Large intestine (tissue), 3 donors: Measurements from ENCODE around the gene OTOG. TPM values are rescaled to one million over a fixed set of nuclear protein-coding genes. Genes with fewer than 3 reads are reported as not detected.

Experiments
- DNase-seq, 2 donors: peaks; one replicate each; pipeline versions ENCODE4 v3.0.0 to v3.0.0-alpha.2; 2013
- H3K27ac ChIP-seq: one replicate; pipeline ENCODE4 v1.5.1; 2013; ENCODE audit warnings: low read length
- H3K27me3 ChIP-seq: 2 replicates; pipeline ENCODE4 v1.6.1; 2013; ENCODE audit warnings: low read length; ENCODE audit not compliant: control insufficient read depth, insufficient read depth
- H3K36me3 ChIP-seq: 2 replicates; pipeline ENCODE4 v1.6.1; 2013; ENCODE audit warnings: low read length; ENCODE audit not compliant: control insufficient read depth, insufficient read depth
- H3K4me1 ChIP-seq: one replicate; pipeline ENCODE4 v1.6.1; 2013; ENCODE audit warnings: low read length; ENCODE audit not compliant: control insufficient read depth, insufficient read depth
- H3K4me3 ChIP-seq: one replicate; pipeline ENCODE4 v1.5.1; 2013; ENCODE audit warnings: low read length
- H3K9me3 ChIP-seq: one replicate; pipeline ENCODE4 v1.6.1; 2013; ENCODE audit warnings: mild to moderate bottlenecking, low read depth, low read length, moderate library complexity; ENCODE audit not compliant: control insufficient read depth
- WGBS: methylation state at CpG from one replicate; pipeline ENCODE4 v1.1.5; 2013; ENCODE audit warnings: low lambda C conversion rate; ENCODE audit not compliant: insufficient coverage; 5-methylcytosine and 5-hydroxymethylcytosine counted together
- polyA plus RNA-seq: library from polyadenylated mRNA; unstranded; fragments of 120-200 nt; gene quantifications from one replicate; pipeline ENCODE4 v1.2.1, GENCODE V29; 2013

The OTOG gene
- polyA plus RNA-seq, 1 donor = 0.10 TPM

DNA sequence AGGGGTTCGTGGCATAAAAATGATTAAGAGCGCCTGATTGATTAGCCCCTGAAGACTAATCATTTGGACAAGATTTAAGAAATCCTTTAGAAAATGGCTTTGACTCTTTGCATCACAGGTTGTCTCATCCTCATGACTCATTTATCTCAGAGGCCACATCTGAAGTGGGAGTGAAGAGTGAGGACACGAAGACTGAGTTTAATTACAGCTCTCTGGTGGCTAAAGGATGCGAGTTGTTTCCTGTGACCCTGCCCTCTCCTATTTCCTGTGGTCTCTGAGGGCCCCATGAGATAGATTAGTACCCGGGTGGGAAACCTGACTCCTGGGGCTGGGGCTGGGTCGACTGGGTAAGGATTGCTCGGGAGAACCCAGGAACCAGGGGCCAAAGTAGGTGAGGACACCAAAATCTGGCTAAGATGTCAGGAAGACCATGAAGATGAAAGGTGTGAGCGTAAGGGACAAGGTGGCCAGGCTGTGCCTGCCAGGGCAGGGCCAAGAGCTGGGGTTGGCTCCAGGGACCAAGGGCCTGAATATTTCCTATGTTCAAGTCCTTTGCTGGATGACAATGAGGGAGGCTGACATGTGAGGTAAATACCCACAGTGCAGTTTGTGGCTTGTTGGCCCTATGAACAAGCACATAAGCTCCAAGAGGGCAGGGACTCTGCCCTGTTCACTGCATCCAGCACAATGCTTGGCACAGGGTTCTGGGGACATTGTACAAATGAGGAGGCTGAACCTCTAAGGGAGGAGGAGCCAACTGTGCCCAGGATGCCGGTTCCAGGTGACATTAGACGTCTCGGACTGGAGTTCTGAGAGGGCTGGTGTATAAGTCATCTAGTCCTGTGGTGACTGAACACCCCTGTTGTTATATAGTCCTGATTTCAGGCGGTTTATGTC, 3.6 kb downstream of the OTOG start:
- Histone ChIP-seq H3K4me1 (peaks cover 14% of the 10 kb centered on the region), H3K27ac (no peak overlapping the region), H3K27me3 (peaks cover 3% of the 10 kb centered on the region), H3K4me3 (no peak overlapping the region), H3K36me3 (no peaks in the 10 kb centered on the region), H3K9me3 (no peaks in the 10 kb centered on the region)
- DNase-seq = no peak
- 100% methylated on average over 1 of the region's 12 CpGs for WGBS

- no peak for DNase-seq
- no CpG with 5 or more reads among the region's 7 CpGs for WGBS
- peaks cover 3% of the 10 kb centered on the region for H3K27me3 ChIP-seq
Measured at GRCh38 chr11:17551347-17552040, 4.4 kb downstream of the OTOG start.

GRCh38 chr11:17552041-17552355, 4.9 kb downstream of the OTOG start:
- no peak for DNase-seq
- no peak overlapping the region for H3K4me3 ChIP-seq
- no peaks in the 10 kb centered on the region for H3K36me3 ChIP-seq
- peaks cover 2% of the 10 kb centered on the region for H3K27me3 ChIP-seq
- no peaks in the 10 kb centered on the region for H3K9me3 ChIP-seq
- H3K4me1 ChIP-seq = peaks cover 11% of the 10 kb centered on the region
- H3K27ac ChIP-seq = no peak overlapping the region
- no CpG with 5 or more reads among the region's 4 CpGs for WGBS

More at GRCh38 chr11:17551347-17552040, 4.4 kb downstream of the OTOG start:
- Histone ChIP-seq H3K9me3 (no peaks in the 10 kb centered on the region), H3K4me1 (peaks cover 14% of the 10 kb centered on the region), H3K36me3 (no peaks in the 10 kb centered on the region), H3K27ac (no peak overlapping the region), H3K4me3 (no peak overlapping the region)

GRCh38 chr11:17552392-17553248, 5.6 kb downstream of the OTOG start:
- Histone ChIP-seq H3K27ac (no peak overlapping the region), H3K4me3 (no peak overlapping the region), H3K9me3 (no peaks in the 10 kb centered on the region), H3K4me1 (peaks cover 5% of the 10 kb centered on the region), H3K27me3 (no peaks in the 10 kb centered on the region), H3K36me3 (no peaks in the 10 kb centered on the region)
- WGBS = no CpG with 5 or more reads among the region's 10 CpGs
- DNase-seq = no peak

DNA sequence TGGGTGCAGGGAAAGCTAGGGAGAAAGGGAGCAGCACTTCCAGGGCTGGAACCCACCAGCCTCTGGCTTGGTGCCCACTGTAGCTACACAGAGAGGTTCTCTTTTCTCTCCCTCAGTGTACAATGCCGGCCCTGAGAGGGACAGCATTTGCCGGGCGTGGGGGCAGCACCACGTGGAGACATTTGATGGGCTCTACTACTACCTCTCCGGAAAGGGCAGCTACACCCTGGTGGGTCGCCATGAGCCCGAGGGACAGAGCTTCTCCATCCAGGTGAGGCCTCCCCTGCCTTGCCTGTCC, 6.1 kb downstream of the OTOG start:
- Histone ChIP-seq H3K4me3 (no peak overlapping the region), H3K27ac (no peak overlapping the region), H3K9me3 (no peaks in the 10 kb centered on the region), H3K4me1 (peaks cover under 1% of the 10 kb centered on the region), H3K36me3 (no peaks in the 10 kb centered on the region), H3K27me3 (no peaks in the 10 kb centered on the region)
- no CpG with 5 or more reads among the region's 7 CpGs for WGBS
- DNase-seq = no peak

DNA sequence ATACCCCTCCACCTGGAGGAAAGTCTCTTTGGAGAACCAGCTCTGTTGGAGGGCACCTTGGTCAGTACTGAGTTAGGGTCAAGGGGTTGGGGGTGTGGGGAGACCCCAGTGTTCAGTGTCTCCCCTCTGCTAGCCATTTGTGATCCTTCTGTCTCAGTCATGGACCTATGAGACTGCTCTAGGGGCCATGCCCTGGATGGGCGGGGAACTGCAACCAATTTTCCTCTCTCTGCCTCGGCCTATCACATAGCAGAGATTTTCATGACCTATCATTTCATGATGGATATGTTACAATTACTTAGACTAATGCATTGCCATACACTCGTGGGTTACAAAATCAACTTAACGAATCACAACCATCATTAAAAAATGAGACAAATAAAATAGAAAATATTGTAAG, 7.4 kb downstream of the OTOG start:
- Histone ChIP-seq H3K9me3 (no peaks in the 10 kb centered on the region), H3K27ac (no peak overlapping the region), H3K36me3 (no peaks in the 10 kb centered on the region), H3K4me1 (no peaks in the 10 kb centered on the region), H3K27me3 (no peaks in the 10 kb centered on the region), H3K4me3 (no peak overlapping the region)
- DNase-seq = no peak
- WGBS = 100% methylated on average over 1 of the region's 4 CpGs

DNA sequence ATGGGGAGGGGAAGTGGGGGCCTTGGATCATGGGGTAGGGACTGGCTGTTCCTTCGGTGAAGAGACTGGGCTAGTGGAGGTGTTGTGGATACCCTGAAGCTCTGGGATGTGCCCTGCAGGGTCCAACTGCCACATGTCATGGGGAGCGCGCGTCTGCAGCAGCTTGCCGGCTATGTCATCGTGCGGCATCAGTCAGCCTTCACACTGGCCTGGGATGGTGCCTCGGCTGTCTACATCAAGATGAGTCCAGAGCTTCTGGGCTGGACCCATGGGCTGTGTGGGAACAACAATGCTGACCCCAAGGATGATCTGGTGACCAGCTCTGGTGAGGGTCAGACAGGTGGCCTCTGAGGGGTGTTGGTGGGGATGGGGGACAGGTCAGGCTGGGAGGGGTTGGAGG, 9.9 kb downstream of the OTOG start:
- Histone ChIP-seq H3K4me3 (no peak overlapping the region), H3K4me1 (peaks cover 5% of the 10 kb centered on the region), H3K36me3 (no peaks in the 10 kb centered on the region), H3K27me3 (no peaks in the 10 kb centered on the region), H3K9me3 (no peaks in the 10 kb centered on the region), H3K27ac (no peak overlapping the region)
- DNase-seq = no peak
- WGBS = no CpG with 5 or more reads among the region's 8 CpGs

- no CpG with 5 or more reads among the region's 15 CpGs for WGBS
- Histone ChIP-seq H3K4me3 (no peak overlapping the region), H3K4me1 (peaks cover 10% of the 10 kb centered on the region), H3K27ac (no peak overlapping the region), H3K27me3 (no peaks in the 10 kb centered on the region), H3K36me3 (no peaks in the 10 kb centered on the region), H3K9me3 (no peaks in the 10 kb centered on the region)
- no peak for DNase-seq
Measured at GRCh38 chr11:17558025-17558780, 11.1 kb downstream of the OTOG start.

DNA sequence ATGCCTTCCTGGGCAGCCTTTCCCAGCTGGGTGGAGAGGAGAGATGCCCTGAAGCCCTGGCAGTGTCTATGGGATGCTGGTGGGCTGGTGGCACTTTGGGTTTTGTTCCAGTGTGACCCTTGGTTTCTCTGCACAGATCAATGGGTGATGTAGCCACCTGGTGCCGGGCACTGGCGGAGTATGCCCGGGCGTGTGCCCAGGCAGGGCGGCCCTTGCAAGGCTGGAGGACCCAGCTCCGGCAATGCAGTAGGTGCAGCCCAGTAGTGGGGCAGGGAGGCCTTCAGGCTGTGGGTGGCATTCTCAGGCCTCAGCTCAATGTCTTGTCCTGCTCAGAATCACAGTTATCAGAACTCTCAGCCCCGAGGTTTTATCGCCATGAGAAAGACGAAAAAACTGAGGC, 11.9 kb downstream of the OTOG start:
- WGBS = no CpG with 5 or more reads among the region's 9 CpGs
- Histone ChIP-seq H3K27me3 (no peaks in the 10 kb centered on the region), H3K4me3 (no peak overlapping the region), H3K4me1 (peaks cover 11% of the 10 kb centered on the region), H3K27ac (no peak overlapping the region), H3K36me3 (no peaks in the 10 kb centered on the region), H3K9me3 (no peaks in the 10 kb centered on the region)
- no peak for DNase-seq
